Mesothelial cell of epicardium (in vitro differentiated cells): ENCODE results near the gene SMPDL3A. TPM values are rescaled to one million over a fixed set of nuclear protein-coding genes. Genes with fewer than 3 reads are reported as not detected.

Experiments used
- DNase-seq, 2 experiments: peaks; one replicate each; pipeline ENCODE4 v3.0.0; 2021; ENCODE audit warnings: low spot score in 2 of 2; ENCODE audit not compliant: unreplicated experiment in 2 of 2
- H3K27ac Mint-ChIP-seq: 2 replicates; pipeline ENCODE4 v1.8.0; 2021; ENCODE audit warnings: mixed read lengths
- H3K27me3 Mint-ChIP-seq: 2 replicates; pipeline ENCODE4 v1.8.0; 2021; ENCODE audit warnings: low read depth, mixed read lengths
- H3K36me3 Mint-ChIP-seq: 2 replicates; pipeline ENCODE4 v1.8.0; 2021; ENCODE audit warnings: mixed read lengths
- H3K4me1 Mint-ChIP-seq: 2 replicates; pipeline ENCODE4 v1.8.0; 2021; ENCODE audit warnings: mixed read lengths
- H3K4me3 Mint-ChIP-seq: 2 replicates; pipeline ENCODE4 v1.8.0; 2021; ENCODE audit warnings: mild to moderate bottlenecking, moderate library complexity, mixed read lengths
- H3K9me3 Mint-ChIP-seq: 2 replicates; pipeline ENCODE4 v1.8.0; 2021; ENCODE audit warnings: mixed read lengths
- CTCF ChIP-seq: fragments of 200-600 bp; sonication (generic); IDR thresholded peaks from one replicate; pipeline ENCODE4 v1.5.0; 2021; ENCODE audit warnings: antibody characterized with exemption; ENCODE audit not compliant: unreplicated experiment
- total RNA-seq: library from RNA; stranded (reverse); gene quantifications from 3 replicates; pipeline ENCODE4 v1.2.1, GENCODE V29; 2021

SMPDL3A gene
- total RNA-seq, 1 donor from 2014 or later: 58.9 TPM

DNA sequence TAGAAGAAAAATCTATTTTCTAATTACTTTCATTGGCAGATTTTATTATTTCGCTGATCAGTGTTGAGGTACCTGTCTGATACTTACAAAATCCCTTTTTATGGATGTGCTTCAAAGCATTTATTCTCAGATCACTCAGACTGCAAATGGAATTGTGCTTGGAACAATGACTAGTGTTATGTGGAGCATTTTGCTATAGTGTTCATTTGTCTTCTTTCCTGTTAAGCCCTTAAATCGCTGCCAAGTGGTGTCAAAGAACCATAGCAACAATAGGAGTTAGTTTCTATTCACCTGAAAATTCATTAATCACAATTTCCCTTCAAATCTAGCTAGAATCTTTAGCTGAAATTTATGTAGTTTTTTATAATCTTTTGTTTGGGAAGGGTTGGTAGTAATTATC, 29.8 kb downstream of the SMPDL3A start:
- no peak for TF ChIP-seq CTCF
- DNase-seq: no peak
- Mint-ChIP-seq H3K27me3 (no peaks in the 10 kb centered on the region), H3K4me1 (peaks cover 18% of the 10 kb centered on the region), H3K9me3 (peaks cover 6% of the 10 kb centered on the region), H3K36me3 (no peaks in the 10 kb centered on the region), H3K27ac (no peak overlapping the region), H3K4me3 (no peak overlapping the region)

GRCh38 chr6:122821095-122821494, 32.0 kb downstream of the SMPDL3A start:
- no peaks in the 10 kb centered on the region for H3K36me3 Mint-ChIP-seq
- H3K9me3 Mint-ChIP-seq: no peaks in the 10 kb centered on the region
- peaks cover 18% of the 10 kb centered on the region for H3K4me1 Mint-ChIP-seq
- DNase-seq: no peak
- TF ChIP-seq CTCF: no peak
- no peak overlapping the region for H3K4me3 Mint-ChIP-seq
- no peak overlapping the region for H3K27ac Mint-ChIP-seq
- H3K27me3 Mint-ChIP-seq: no peaks in the 10 kb centered on the region

GRCh38 chr6:122825163-122825562, 36.1 kb downstream of the SMPDL3A start:
- no peaks in the 10 kb centered on the region for H3K27me3 Mint-ChIP-seq
- no peaks in the 10 kb centered on the region for H3K9me3 Mint-ChIP-seq
- no peak overlapping the region for H3K4me3 Mint-ChIP-seq
- no peaks in the 10 kb centered on the region for H3K36me3 Mint-ChIP-seq
- no peak for DNase-seq
- no peak overlapping the region for H3K27ac Mint-ChIP-seq
- TF ChIP-seq CTCF: no peak
- peaks cover 2% of the 10 kb centered on the region for H3K4me1 Mint-ChIP-seq

DNA sequence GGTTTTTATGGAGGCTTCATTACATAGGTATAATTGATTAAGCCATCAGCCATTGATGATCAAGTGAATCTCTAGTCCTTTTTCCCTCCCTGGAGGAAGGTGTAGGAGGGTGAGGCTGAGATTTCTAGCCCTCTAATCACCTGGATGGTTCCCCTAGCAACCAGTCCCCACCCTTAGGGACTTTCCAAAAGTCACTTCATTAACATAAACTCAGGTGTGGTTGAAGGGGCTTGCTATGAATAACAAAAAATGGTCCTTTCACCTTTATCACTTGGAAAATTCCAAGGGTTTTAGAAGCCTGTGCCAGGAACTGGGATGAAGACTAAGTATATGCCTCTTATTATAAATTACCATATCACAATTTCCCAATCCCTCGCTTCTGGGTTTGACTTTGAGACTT, 40.4 kb downstream of the SMPDL3A start:
- Mint-ChIP-seq H3K27ac (no peak overlapping the region), H3K9me3 (no peaks in the 10 kb centered on the region), H3K27me3 (no peaks in the 10 kb centered on the region), H3K4me3 (no peak overlapping the region), H3K36me3 (no peaks in the 10 kb centered on the region), H3K4me1 (peaks cover 21% of the 10 kb centered on the region)
- DNase-seq: no peak
- no peak for TF ChIP-seq CTCF

- DNase-seq: no peak
- no peak overlapping the region for H3K4me3 Mint-ChIP-seq
- peaks cover 29% of the 10 kb centered on the region for H3K4me1 Mint-ChIP-seq
- H3K36me3 Mint-ChIP-seq: no peaks in the 10 kb centered on the region
- no peak overlapping the region for H3K27ac Mint-ChIP-seq
- TF ChIP-seq CTCF: no peak
- H3K27me3 Mint-ChIP-seq: no peaks in the 10 kb centered on the region
- H3K9me3 Mint-ChIP-seq: no peaks in the 10 kb centered on the region
Observed at GRCh38 chr6:122831511-122831910, 42.5 kb downstream of the SMPDL3A start.

GRCh38 chr6:122832459-122832858, 43.4 kb downstream of the SMPDL3A start:
- Mint-ChIP-seq H3K4me3 (no peak overlapping the region), H3K27me3 (no peaks in the 10 kb centered on the region), H3K27ac (no peak overlapping the region), H3K9me3 (no peaks in the 10 kb centered on the region), H3K4me1 (peaks cover 30% of the 10 kb centered on the region), H3K36me3 (no peaks in the 10 kb centered on the region)
- TF ChIP-seq CTCF: no peak
- DNase-seq: no peak
